HTR-8/SVneo (cell line): ENCODE measurements around the gene PODNL1.
"Not testable (repeated sequence)": the region's sequence is repeated elsewhere in the genome, so short reads cannot be mapped to it uniquely, and the experiment has no call there.

Source experiments
- DNase-seq: peaks from one replicate; pipeline ENCODE4 v3.0.0; 2011; ENCODE audit warnings: low spot score, mixed read lengths; ENCODE audit not compliant: insufficient read length
- FAIRE-seq: peaks from 2 replicates; lab custom pipeline; 2011; peaks lifted over from hg19 to GRCh38; lab: Jason Lieb, UNC

The PODNL1 gene

GRCh38 chr19:13932149-13932637 lies 6.0 kb downstream of the PODNL1 start:
- DNase-seq (no peak), FAIRE-seq (no peak)

DNA sequence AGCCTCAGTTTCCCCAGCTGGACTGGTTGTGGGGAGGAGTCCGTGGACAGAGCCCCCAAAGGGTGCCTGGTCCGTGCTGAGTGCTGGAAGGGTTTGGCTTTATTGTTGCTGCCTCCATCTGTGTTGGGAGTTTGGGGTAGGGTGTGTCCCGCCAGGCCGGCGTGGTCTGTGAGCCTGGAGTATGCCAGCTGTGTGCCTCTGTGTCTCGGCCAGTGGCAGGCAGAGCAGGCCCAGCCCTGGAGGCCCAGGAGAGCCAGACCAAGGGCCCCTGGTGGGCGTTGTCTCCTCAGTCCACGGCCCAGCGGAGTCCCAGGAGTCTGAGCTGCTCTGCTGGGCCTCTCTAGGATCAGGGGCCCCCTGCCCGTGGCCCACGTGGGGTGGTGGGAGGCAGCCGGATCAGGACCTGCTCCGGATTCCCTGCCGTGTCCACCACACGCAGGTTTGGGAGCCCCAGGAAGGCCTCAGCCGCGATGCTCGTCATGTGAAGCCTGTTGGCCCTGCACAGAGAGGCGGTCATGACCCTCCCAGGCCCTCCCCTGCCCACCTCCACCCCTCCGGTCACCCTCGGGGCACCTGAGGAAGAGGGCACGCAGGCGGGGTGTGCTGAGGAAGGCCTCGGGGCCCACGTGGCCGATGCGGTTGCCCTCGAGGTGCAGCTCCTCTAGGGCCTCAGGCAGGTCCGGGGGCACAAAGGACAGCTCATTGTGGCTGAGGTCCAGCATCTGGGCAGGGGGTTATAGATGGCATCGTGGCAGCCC lies 6.6 kb downstream of the PODNL1 start:
- no peak for DNase-seq

GRCh38 chr19:13930402-13930801 lies 7.8 kb downstream of the PODNL1 start:
- no peak for FAIRE-seq
- DNase-seq = no peak

More for the DNA sequence above, 6.6 kb downstream of the PODNL1 start:
- FAIRE-seq = no peak

- DNase-seq (no peak), FAIRE-seq (no peak)
Observed at GRCh38 chr19:13929956-13930355, 8.3 kb downstream of the PODNL1 start.

DNA sequence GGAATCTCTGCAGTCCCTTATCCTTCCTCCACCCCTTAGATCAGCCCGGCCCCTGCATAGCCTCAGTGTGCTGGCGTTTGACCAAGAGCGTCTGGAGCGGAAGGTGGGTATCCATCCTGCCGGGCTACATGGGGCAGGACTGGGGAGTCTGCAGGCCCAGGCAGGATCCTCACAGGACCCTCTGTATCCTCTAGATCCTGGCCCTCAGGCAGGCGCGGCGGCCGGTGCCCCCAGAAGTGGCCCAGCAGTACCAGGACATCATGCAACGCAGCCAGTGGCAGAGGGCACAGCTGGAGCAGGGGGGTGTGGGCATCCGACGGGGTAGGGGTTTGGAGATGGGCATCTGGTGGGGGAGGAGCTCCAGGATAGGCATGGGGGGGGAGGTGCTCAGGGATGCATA lies 8.9 kb downstream of the PODNL1 start:
- FAIRE-seq (no peak), DNase-seq (no peak)

GRCh38 chr19:13926715-13927114 lies 11.5 kb downstream of the PODNL1 start:
- DNase-seq (no peak), FAIRE-seq (peak; percentile 4)

DNA sequence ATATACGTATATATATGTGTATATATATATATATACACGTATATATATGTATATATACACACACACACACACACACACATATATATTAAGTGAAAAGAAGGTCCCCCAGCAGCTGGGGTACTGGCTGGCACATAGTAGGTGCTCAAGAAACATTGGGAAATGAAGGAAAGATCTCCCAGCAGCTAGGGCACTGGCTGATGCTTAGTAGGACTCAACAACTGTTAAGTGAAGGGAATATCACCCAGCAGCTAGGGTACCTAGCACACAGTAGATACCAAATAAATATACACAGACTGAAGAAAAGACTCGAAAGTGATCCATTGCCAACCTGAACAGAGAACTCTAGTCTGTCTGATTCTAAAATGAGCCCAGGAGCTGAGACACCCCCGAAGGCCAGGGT lies 12.2 kb downstream of the PODNL1 start:
- DNase-seq (no peak), FAIRE-seq (no peak)

DNA sequence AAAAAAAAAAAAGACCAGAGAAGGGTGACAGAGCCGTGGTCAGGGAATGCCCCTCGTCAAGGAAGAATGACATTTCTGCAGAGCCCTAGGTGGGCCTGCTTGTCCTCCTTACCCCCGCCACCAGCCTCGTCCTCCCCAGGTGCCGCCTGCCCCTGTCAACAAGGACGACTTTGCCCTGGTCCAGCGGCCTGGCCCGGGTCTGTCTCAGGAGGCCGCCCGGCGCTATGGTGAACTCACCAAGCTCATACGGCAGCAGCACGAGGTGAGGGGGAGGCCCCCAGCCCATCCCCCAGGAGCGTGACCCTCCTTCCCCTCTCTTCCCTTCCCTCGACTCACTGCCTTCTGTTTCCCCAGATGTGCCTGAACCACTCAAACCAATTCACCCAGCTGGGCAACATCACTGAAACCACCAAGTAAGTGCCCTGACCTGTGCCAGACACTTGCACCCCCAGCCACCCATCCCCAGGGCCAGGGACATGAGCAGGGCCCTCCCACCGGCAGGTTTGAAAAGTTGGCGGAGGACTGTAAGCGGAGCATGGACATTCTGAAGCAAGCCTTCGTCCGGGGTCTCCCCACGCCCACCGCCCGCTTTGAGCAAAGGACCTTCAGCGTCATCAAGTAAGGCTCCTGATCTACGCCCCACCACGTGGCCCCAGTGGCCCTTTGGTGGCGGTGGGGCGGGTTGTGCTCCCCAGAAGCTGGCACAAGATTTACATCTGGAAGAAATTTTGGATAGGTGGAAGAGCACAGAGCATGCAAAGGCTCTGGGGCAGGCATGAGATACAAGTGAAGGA lies 14.8 kb downstream of the PODNL1 start:
- no peak for FAIRE-seq
- DNase-seq = no peak

DNA sequence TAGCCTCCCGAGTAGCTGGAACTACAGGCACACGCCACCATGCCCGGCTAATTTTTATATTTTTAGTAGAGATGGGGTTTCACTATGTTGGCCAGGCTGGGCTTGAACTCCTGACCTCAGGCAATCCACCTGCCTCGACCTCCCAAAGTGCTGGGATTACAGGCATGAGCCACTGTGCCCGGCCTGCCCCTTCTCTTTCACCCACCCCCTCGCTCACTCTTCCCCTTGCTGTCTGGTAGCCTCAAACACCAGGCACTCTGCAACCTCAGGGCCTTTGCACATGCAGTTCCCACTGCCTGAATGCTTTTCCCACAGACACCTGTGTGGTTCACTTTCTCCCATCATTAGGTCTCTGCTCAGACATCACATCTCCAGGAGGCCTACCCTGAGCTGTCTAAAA lies 16.1 kb downstream of the PODNL1 start:
- not testable (repeated sequence) for FAIRE-seq, DNase-seq

GRCh38 chr19:13920940-13921747 lies 17.1 kb downstream of the PODNL1 start:
- no peak for DNase-seq
- peak; percentile 33 for FAIRE-seq

DNA sequence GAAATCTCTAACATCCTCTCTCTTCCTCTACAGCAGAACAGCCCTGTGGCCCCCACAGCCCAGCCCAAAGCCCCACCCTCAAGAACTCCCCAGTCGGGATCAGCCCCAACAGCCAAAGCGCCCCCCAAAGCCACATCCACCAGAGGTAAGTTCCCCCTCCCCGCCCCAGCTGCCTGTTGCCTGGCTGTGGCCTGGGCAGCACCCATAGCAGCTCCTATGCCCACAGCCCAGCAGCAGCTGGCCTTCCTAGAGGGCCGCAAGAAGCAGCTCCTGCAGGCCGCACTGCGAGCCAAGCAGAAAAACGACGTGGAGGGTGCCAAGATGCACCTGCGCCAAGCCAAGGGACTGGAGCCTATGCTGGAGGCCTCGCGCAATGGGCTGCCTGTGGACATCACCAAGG lies 17.7 kb downstream of the PODNL1 start:
- FAIRE-seq (no peak), DNase-seq (no peak)

- DNase-seq = no peak
- no peak for FAIRE-seq
Observed at GRCh38 chr19:13918726-13919411, 19.3 kb downstream of the PODNL1 start.

DNA sequence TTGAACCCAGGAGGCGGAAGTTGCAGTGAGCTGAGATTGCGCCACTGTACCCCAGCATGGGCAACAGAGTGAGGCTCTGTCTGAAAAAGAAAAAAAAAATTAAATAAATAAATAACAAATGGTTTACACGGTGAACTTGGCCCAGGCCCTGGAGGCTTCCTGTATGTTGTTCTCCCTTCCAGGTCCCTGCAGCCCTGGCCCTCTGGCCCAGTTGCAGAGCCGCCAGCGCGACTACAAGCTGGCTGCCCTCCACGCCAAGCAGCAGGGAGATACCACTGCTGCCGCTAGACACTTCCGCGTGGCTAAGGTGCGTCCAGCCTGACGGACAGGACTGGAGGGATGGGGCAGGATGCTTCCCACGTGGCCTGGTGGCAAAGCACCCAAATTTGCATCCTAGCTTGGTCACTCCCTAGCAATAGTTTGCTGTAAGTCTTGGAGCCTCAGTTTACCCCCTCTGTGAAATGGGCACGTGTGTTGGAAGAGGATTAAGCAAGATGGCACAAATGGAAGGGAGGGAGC lies 20.3 kb downstream of the PODNL1 start:
- no peak for DNase-seq

DNA sequence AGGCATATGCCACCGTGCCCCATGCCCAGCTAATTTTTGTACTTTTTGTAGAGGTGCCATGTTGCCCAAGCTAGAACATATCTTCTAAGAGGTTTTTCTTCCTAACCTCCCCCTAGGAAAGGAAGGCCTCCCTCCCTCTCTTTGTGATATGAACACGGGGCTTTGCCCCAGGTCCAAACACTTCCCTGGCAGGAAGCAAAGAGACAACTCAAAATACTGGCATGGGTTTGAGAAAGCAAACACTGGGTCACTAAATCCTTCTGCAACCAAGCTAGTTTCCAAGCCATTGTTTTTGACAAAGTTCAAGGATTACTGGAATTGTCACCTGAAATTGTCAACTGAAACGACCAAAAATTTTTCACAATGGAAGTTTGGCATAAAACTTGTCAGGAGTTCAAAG lies 23.4 kb downstream of the PODNL1 start:
- no peak for FAIRE-seq
- DNase-seq = no peak

More for the DNA sequence above, 20.3 kb downstream of the PODNL1 start:
- peak; percentile 77 for FAIRE-seq

DNA sequence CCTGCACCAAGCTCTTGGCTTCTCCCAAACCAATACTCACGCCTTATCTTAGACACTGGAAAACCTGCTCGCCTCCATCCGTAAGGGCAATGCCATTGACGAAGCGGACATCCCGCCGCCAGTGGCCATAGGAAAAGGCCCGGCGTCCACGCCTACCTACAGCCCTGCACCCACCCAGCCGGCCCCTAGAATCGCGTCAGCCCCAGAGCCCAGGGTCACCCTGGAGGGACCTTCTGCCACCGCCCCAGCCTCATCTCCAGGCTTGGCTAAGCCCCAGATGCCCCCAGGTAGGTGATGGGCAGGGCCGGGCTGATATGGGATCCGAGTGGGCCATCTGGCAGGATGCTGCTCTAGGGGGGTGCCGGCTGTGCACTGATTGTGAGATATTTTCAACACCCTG lies 24.9 kb downstream of the PODNL1 start:
- no peak for FAIRE-seq

DNA sequence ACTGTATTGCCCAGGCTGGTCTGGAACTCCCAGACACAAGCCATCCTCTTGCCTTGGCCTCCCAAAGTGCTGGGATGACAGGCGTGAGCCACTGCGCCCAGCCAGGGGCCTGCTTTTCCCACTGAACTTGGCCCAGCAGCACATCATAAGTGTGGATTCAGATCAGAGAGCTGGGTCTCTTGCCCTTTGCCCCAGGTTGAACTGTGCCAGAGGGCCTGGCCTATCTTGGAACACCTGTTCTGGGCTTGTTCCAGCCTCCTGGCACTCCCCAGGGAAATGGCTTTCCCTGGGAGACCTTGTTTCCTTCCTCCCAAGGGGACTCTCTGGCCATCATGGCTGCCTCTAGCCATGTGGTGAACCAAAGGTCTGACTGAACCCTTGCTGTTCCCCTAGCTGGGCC lies 28.8 kb downstream of the PODNL1 start:
- FAIRE-seq (no peak), DNase-seq (no peak)

More for the DNA sequence above, 24.9 kb downstream of the PODNL1 start:
- DNase-seq = no peak

- FAIRE-seq (no peak), DNase-seq (no peak)
Observed at GRCh38 chr19:13908674-13909073, 29.5 kb downstream of the PODNL1 start.

GRCh38 chr19:13906910-13907309 lies 31.3 kb downstream of the PODNL1 start:
- no peak for FAIRE-seq
- no peak for DNase-seq

- no peak for FAIRE-seq
- no peak for DNase-seq
Observed at GRCh38 chr19:13906521-13906904, 31.7 kb downstream of the PODNL1 start.
